Adrenal gland (tissue), 12 donors: Measurements from ENCODE around the gene DPP6. TPM values are rescaled to one million over a fixed set of nuclear protein-coding genes. Genes with fewer than 3 reads are reported as not detected.

Experiments
- DNase-seq, 7 donors: peaks; one replicate each; pipeline ENCODE4 v3.0.0-alpha.2; 2019 to 2020
- H3K27ac ChIP-seq, 5 donors: fragments of 200-600 bp; sonication (generic) in 4 of 5; 1 replicate in 3 of 5; 2 replicates in 2 of 5; pipeline versions ENCODE4 v1.5.1 to v1.8.0; 2016 to 2020; ENCODE audit warnings: mild to moderate bottlenecking in 1 of 5
- H3K27me3 ChIP-seq: fragments of 200-600 bp; 2 replicates; pipeline ENCODE4 v1.8.0; 2021
- H3K36me3 ChIP-seq, 2 donors: fragments of 200-600 bp; replicated peaks in 1 of 2; 1 replicate in 1 of 2; 2 replicates in 1 of 2; pipeline versions ENCODE4 v1.5.1 to v1.8.0; 2018 to 2022
- H3K4me1 ChIP-seq, 2 donors: fragments of 200-600 bp; replicated peaks in 1 of 2; 1 replicate in 1 of 2; 2 replicates in 1 of 2; pipeline versions ENCODE4 v1.5.1 to v1.8.0; 2018 to 2021
- H3K4me3 ChIP-seq, 4 donors: fragments of 200-600 bp; sonication (generic) in 3 of 4; one replicate each; pipeline ENCODE4 v1.5.1; 2016 to 2018
- H3K9me3 ChIP-seq, 3 donors: fragments of 200-600 bp; sonication (generic) in 1 of 3; replicated peaks in 1 of 3; 1 replicate in 2 of 3; 2 replicates in 1 of 3; pipeline versions ENCODE4 v1.5.1 to v1.8.0; 2016 to 2021
- POLR2A ChIP-seq, 2 donors: fragments of 450-650 bp; IDR thresholded peaks; one replicate each; pipeline ENCODE4 v1.6.1; 2017; ENCODE audit warnings: antibody characterized with exemption in 2 of 2, mild to moderate bottlenecking in 2 of 2, moderate library complexity in 1 of 2
- WGBS, 4 donors: extraction: QIAGEN DNeasy Blood & Tissue Kit in 2 of 4; methylation state at CpG; one replicate each; pipeline versions ENCODE4 v1.1.5 to v1.1.7; 2013 to 2017; 5-methylcytosine and 5-hydroxymethylcytosine counted together
- intact Hi-C, 2 donors: fragments of 100-400 bp; cut with DNase I; formaldehyde crosslinking; loops; one replicate each; pipeline versions ENCODE4 v1.14.1 to v1.15.0; 2022 to 2023
- polyA plus RNA-seq, 3 donors: library from polyadenylated mRNA; stranded (reverse); fragments of 200-250 nt in 2 of 3; fragments of 350-450 nt in 1 of 3; fragmentation: Illumina TruSeq in 1 of 3; extraction: RNeasy Lipid Tissue Mini Kit (QIAGEN cat#74804) in 1 of 3; gene quantifications; one replicate each; pipeline ENCODE4 v1.2.3, GENCODE V29; 2013 to 2014
- total RNA-seq, 9 donors: library from RNA; depleted of rRNA in 4 of 9; stranded (reverse); fragments of >200 nt in 4 of 9; fragments of 120-200 nt in 1 of 9; fragmentation: NEBNext Ultra II Directional in 1 of 9; extraction: Animal tissue kit (Norgen Biotek cat#: 25700) in 1 of 9; gene quantifications; one replicate each; pipeline versions ENCODE4 v1.1.0 to v1.2.4, GENCODE V29; 2013 to 2023
- TF ChIP-seq, protein P1 (sequence below), 6 experiments: fragments of 450-650 bp in 4 of 6; fragments of 200-600 bp in 2 of 6; sonication (generic) in 1 of 6; IDR thresholded peaks; 1 replicate in 5 of 6; 2 replicates in 1 of 6; pipeline versions ENCODE4 v1.5.1 to v1.8.0; 2016 to 2021; ENCODE audit warnings: antibody characterized with exemption in 6 of 6, mild to moderate bottlenecking in 2 of 6, moderate library complexity in 1 of 6
- donor health status: healthy with polysubstance abuse.
- donor health status: Bipolar disorder and iron deficiency.
- donor health status: DM: yes; HTN: yes; CAD: no.
- donor health status: DM: no; HTN: no; CAD: no.
- donor health status: DM: no; HTN: no; CAD: no.
- donor health status: DM: yes; HTN: yes; CAD: no.

Gene DPP6
- total and polyA plus RNA-seq, 12 donors, result 0.39 to 13.1 (median 5.1) TPM

DNA sequence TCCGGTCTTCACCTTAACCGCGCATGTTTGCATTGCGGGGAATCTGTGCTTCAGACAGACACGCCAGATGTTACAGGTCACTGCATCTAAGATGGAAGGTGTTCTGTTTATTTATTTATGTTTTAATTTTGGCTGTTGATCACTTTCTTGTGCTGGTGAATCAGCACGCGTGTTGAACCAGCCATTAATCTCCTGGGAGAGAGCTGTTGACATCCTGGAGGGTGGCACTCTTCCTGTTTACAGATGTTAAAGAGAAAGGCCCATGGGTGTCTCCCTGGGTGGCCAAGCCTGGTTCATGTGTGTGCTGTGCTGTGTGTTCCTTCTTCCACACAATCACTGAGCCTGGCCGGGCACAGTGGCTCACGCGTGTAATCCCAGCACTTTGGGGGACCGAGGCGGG, 595.4 kb downstream of the DPP6 start:
- H3K4me1 ChIP-seq, result no peaks in the 10 kb centered on the region
- intact Hi-C loops, result no loop called here

DNA sequence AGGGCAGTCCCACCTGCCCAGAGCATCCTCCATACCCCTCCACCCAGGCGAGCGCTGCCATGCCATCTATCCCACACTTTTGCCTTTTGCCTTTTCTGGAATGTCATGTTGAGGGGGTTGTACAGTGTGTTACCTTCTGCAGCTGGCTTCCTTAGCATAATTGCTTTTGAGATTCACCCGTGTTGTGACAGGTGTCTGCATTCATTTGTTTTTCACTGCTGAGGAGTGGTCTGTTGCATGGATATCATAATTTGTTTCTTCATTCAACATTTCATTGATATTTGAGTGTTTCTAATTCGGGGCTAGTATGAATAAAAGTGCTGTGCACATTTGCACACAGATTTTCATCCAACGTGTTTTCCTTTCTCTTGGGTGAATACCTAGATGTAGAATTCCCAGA, 596.8 kb downstream of the DPP6 start:
- intact Hi-C loops, result no loop called here
- Histone ChIP-seq H3K4me3 (no peak overlapping the region), H3K4me1 (no peaks in the 10 kb centered on the region), H3K27me3 (no peaks in the 10 kb centered on the region), H3K36me3 (no peaks in the 10 kb centered on the region), H3K27ac (no peak overlapping the region), H3K9me3 (no peaks in the 10 kb centered on the region)
- 75 to 79% (median 77%) methylated on average over 5 of the region's 5 CpGs for WGBS, 4 donors
- no peak for TF ChIP-seq POLR2A (IDR thresholded peaks at IDR 0.05)
- TF ChIP-seq, protein P1, sequence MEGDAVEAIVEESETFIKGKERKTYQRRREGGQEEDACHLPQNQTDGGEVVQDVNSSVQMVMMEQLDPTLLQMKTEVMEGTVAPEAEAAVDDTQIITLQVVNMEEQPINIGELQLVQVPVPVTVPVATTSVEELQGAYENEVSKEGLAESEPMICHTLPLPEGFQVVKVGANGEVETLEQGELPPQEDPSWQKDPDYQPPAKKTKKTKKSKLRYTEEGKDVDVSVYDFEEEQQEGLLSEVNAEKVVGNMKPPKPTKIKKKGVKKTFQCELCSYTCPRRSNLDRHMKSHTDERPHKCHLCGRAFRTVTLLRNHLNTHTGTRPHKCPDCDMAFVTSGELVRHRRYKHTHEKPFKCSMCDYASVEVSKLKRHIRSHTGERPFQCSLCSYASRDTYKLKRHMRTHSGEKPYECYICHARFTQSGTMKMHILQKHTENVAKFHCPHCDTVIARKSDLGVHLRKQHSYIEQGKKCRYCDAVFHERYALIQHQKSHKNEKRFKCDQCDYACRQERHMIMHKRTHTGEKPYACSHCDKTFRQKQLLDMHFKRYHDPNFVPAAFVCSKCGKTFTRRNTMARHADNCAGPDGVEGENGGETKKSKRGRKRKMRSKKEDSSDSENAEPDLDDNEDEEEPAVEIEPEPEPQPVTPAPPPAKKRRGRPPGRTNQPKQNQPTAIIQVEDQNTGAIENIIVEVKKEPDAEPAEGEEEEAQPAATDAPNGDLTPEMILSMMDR (IDR thresholded peaks at IDR 0.05), result no peak
- DNase-seq, result no peak

More for the DNA sequence above, 595.4 kb downstream of the DPP6 start:
- Histone ChIP-seq H3K4me3 (no peak overlapping the region), H3K9me3 (no peaks in the 10 kb centered on the region), H3K27ac (no peak overlapping the region), H3K36me3 (no peaks in the 10 kb centered on the region), H3K27me3 (no peaks in the 10 kb centered on the region)
- 73 to 89% (median 84%) methylated on average over 7 to 12 of the region's 12 CpGs for WGBS, 4 donors
- TF ChIP-seq, protein P1 (IDR thresholded peaks at IDR 0.05), result no peak
- TF ChIP-seq POLR2A (IDR thresholded peaks at IDR 0.05), result no peak
- DNase-seq, result no peak

DNA sequence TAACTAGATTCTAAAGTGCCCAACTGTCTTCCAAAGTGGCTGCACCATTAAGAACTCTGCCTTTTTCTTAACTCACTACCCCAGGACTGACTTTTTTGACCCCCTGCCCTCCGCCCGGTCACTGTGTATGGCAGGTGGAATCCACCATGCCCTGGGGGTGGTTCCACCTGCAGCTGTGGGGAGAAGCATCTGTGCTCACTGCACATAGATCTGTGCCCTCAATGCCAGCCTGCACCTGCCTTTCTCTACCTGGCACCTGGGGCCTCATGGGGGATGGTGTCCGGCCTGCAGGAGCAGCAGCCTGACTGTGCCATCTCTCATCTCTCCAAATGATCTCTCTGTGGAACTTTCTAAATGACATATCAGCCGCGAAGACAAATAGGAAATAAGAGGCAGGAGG, 597.2 kb downstream of the DPP6 start:
- intact Hi-C loops, result no loop called here
- DNase-seq, result no peak
- H3K27me3 ChIP-seq, result no peaks in the 10 kb centered on the region
- 62 to 94% (median 72%) methylated on average over 5 of the region's 5 CpGs for WGBS, 4 donors
- no peak overlapping the region for H3K27ac ChIP-seq
- TF ChIP-seq POLR2A (IDR thresholded peaks at IDR 0.05), result no peak
- TF ChIP-seq, protein P1 (IDR thresholded peaks at IDR 0.05), result no peak
- H3K9me3 ChIP-seq, result no peaks in the 10 kb centered on the region
- no peak overlapping the region for H3K4me3 ChIP-seq
- H3K36me3 ChIP-seq, result no peaks in the 10 kb centered on the region
- H3K4me1 ChIP-seq, result no peaks in the 10 kb centered on the region

DNA sequence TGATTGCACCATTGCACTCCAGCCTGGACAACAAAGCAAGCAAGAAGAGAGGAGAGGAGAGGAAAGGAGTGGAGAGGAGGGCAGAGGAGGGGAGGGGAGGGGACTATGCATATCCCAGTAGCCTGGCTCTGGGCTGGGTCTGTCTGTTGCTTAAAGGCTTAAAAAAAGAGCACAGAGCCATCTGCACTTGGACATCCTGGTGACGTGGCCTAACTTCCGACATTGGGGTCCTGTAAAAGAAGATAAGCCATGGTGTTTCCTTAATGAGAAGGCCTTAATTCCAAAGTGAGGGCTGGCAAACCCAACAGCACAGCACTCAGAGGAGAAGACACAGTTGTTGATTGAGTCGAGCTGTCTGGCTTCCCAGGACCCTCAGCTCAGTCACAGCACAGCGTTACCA, 598.1 kb downstream of the DPP6 start:
- intact Hi-C loops, result no loop called here
- Histone ChIP-seq H3K27ac (no peak overlapping the region), H3K4me3 (no peak overlapping the region), H3K9me3 (no peaks in the 10 kb centered on the region), H3K4me1 (no peaks in the 10 kb centered on the region), H3K36me3 (no peaks in the 10 kb centered on the region), H3K27me3 (no peaks in the 10 kb centered on the region)
- DNase-seq, result no peak
- TF ChIP-seq, protein P1 (IDR thresholded peaks at IDR 0.05), result no peak
- TF ChIP-seq POLR2A (IDR thresholded peaks at IDR 0.05), result no peak
- 59 to 78% (median 71%) methylated on average over 4 of the region's 4 CpGs for WGBS, 4 donors
